HepG2 (cell line): ENCODE data around the gene SUPV3L1. TPM values are rescaled to one million over a fixed set of nuclear protein-coding genes. Genes with fewer than 3 reads are reported as not detected.

Experiments used
- ATAC-seq: fragments of 200-7000 bp; cut with Tn5 transposase; 3 replicates; pipeline ENCODE4 v1.9.1; 2020; ENCODE audit warnings: mild to moderate bottlenecking, moderate library complexity
- BruUV-seq: library from RNA; stranded (reverse); fragments of 400-500 nt; replicated peaks from 2 replicates; lab custom pipeline; 2021; lab: Mats Ljungman, UMichigan
- CTCF ChIA-PET: fragments of 300-600 bp; formaldehyde crosslinking; extraction: SDS; loops from one replicate; lab custom pipeline; 2021; ENCODE audit warnings: low total read pairs, inconsistent platforms, low intra/inter-chr PET ratio; lab: Yijun Ruan, JAX
- POLR2A ChIA-PET: fragments of 350-600 bp; sonication (Branson Sonifier 250); formaldehyde crosslinking; loops from one replicate; lab custom pipeline; 2020; ENCODE audit warnings: antibody characterized with exemption, inconsistent platforms; lab: Yijun Ruan, JAX
- DNase-seq: peaks from one replicate; pipeline ENCODE4 v3.0.0-alpha.2; 2015; ENCODE audit warnings: low spot score
- FAIRE-seq: peaks from 3 replicates; lab custom pipeline; 2011; peaks lifted over from hg19 to GRCh38; lab: Jason Lieb, UNC
- H2AFZ ChIP-seq: one replicate; pipeline ENCODE4 v1.6.1; 2011; ENCODE audit warnings: low read length, inconsistent platforms
- H3K27ac ChIP-seq: fragments of 300-600 bp; 3 replicates; pipeline ENCODE4 v1.8.0; 2011; ENCODE audit warnings: mixed run types, mild to moderate bottlenecking, mixed read lengths, low read length, inconsistent platforms; ENCODE audit not compliant: insufficient read depth; ENCODE audit errors: extremely low read length
- H3K27me3 ChIP-seq, 2 experiments: fragments of 200-600 bp in 1 of 2; 2 replicates in 1 of 2; 3 replicates in 1 of 2; pipeline versions ENCODE4 v1.6.0 to v1.8.0; 2011; ENCODE audit warnings: low read length in 2 of 2, mild to moderate bottlenecking in 2 of 2, moderate library complexity in 2 of 2, inconsistent platforms in 1 of 2; ENCODE audit not compliant: insufficient read depth in 2 of 2, control insufficient read depth in 1 of 2
- H3K36me3 ChIP-seq, 2 experiments: fragments of 200-600 bp in 1 of 2; replicated peaks in 1 of 2; 2 replicates in 1 of 2; 3 replicates in 1 of 2; pipeline versions ENCODE4 v1.5.1 to v1.8.0; 2011; ENCODE audit warnings: low read length in 2 of 2, inconsistent platforms in 1 of 2; ENCODE audit not compliant: insufficient read depth in 2 of 2, control insufficient read depth in 1 of 2
- H3K4me1 ChIP-seq: 2 replicates; pipeline ENCODE4 v1.5.1; 2012; ENCODE audit warnings: low read length, inconsistent platforms; ENCODE audit not compliant: insufficient read depth
- H3K4me2 ChIP-seq: 2 replicates; pipeline ENCODE4 v1.6.0; 2011; ENCODE audit warnings: low read depth, low read length, inconsistent platforms
- H3K4me3 ChIP-seq, 3 experiments: fragments of 200-600 bp in 1 of 3; sonication (generic), shearing (Covaris generic) in 1 of 3; replicated peaks in 1 of 3; 2 replicates each; pipeline ENCODE4 v1.5.1; 2011 to 2016; ENCODE audit warnings: low read length in 3 of 3, inconsistent platforms in 2 of 3, low read depth in 2 of 3, mild to moderate bottlenecking in 2 of 3, control low read depth in 1 of 3, mixed read lengths in 1 of 3; ENCODE audit not compliant: insufficient read depth in 1 of 3
- H3K79me2 ChIP-seq: one replicate; pipeline ENCODE4 v1.6.1; 2011; ENCODE audit warnings: low read length, inconsistent platforms; ENCODE audit not compliant: insufficient read depth
- H3K9ac ChIP-seq: 2 replicates; pipeline ENCODE4 v1.6.0; 2011; ENCODE audit warnings: mild to moderate bottlenecking, low read depth, low read length, inconsistent platforms; ENCODE audit not compliant: insufficient read depth
- H3K9me3 ChIP-seq: 2 replicates; pipeline ENCODE4 v1.5.1; 2012; ENCODE audit warnings: mild to moderate bottlenecking, low read length
- H4K20me1 ChIP-seq: 2 replicates; pipeline ENCODE4 v1.6.0; 2011; ENCODE audit warnings: inconsistent platforms, mild to moderate bottlenecking, low read length, moderate library complexity; ENCODE audit not compliant: insufficient read depth
- GABPB1 ChIP-seq: IDR thresholded peaks from 2 replicates; pipeline ENCODE4 v1.6.1; 2016; ENCODE audit warnings: mild to moderate bottlenecking, missing genetic modification reagents, moderate library complexity, missing compliant biosample characterization
- KDM3A ChIP-seq: IDR thresholded peaks from 2 replicates; pipeline ENCODE4 v1.6.1; 2018; ENCODE audit warnings: low read depth, missing compliant biosample characterization
- KMT2A ChIP-seq: sonication (generic); formaldehyde crosslinking; IDR thresholded peaks from 2 replicates; pipeline ENCODE4 v1.4.0; 2020; ENCODE audit warnings: missing genetic modification reagents
- MAFF ChIP-seq: IDR thresholded peaks from 2 replicates; pipeline ENCODE4 v1.6.1; 2011; ENCODE audit warnings: low read depth, low read length, improper control_type of control experiment
- MAFK ChIP-seq, 2 experiments: IDR thresholded peaks in 1 of 2; conservative IDR thresholded peaks in 1 of 2; 2 replicates each; pipeline ENCODE4 v1.6.1; 2011; ENCODE audit warnings: improper control_type of control experiment in 2 of 2, low read length in 2 of 2
- NR3C1 ChIP-seq: sonication (generic); formaldehyde crosslinking; IDR thresholded peaks from 2 replicates; pipeline ENCODE4 v1.4.0; 2020; ENCODE audit warnings: missing genetic modification reagents
- RORA ChIP-seq: sonication (generic); formaldehyde crosslinking; IDR thresholded peaks from 2 replicates; pipeline ENCODE4 v1.5.0; 2020; ENCODE audit warnings: mild to moderate bottlenecking, missing genetic modification reagents, moderate library complexity
- SMAD3 ChIP-seq: sonication (generic); formaldehyde crosslinking; IDR thresholded peaks from 2 replicates; pipeline ENCODE4 v1.4.0; 2020; ENCODE audit warnings: missing genetic modification reagents
- YY1 ChIP-seq: IDR thresholded peaks from 2 replicates; pipeline ENCODE4 v1.6.1; 2011; ENCODE audit warnings: low read length, low read depth, moderate library complexity, mild to moderate bottlenecking; ENCODE audit not compliant: insufficient read depth, insufficient replicate concordance
- ZC3H4 ChIP-seq: sonication (generic); formaldehyde crosslinking; IDR thresholded peaks from 2 replicates; pipeline ENCODE4 v1.4.0; 2020; ENCODE audit warnings: missing genetic modification reagents, borderline replicate concordance
- ZMAT3 ChIP-seq: sonication (generic); formaldehyde crosslinking; conservative IDR thresholded peaks from 2 replicates; pipeline ENCODE4 v1.7.0; 2021; ENCODE audit warnings: missing genetic modification reagents
- ZNF747 ChIP-seq: sonication (generic); formaldehyde crosslinking; IDR thresholded peaks from 2 replicates; pipeline ENCODE4 v1.8.1; 2023; ENCODE audit warnings: missing genetic modification reagents, mild to moderate bottlenecking, borderline replicate concordance
- WGBS: methylation state at CpG from one replicate; pipeline ENCODE4 v1.1.6; 2017; ENCODE audit warnings: low lambda C conversion rate; 5-methylcytosine and 5-hydroxymethylcytosine counted together
- in situ Hi-C: cut with HindIII; loops from 2 replicates; pipeline ENCODE4 v1.10.0; 2017; ENCODE audit warnings: low pct_unique_long_range_greater_than_20kb; ENCODE audit not compliant: extremely low pct_ligation_motif_present
- intact Hi-C: fragments of 100-400 bp; cut with micrococcal nuclease; formaldehyde crosslinking; loops from one replicate; pipeline ENCODE4 v1.10.0; 2022; ENCODE audit not compliant: unreplicated experiment
- polyA plus RNA-seq, 8 experiments: library from polyadenylated mRNA; depleted of rRNA in 3 of 8; stranded (reverse) in 7 of 8; unstranded in 1 of 8; fragments of >200 nt; fragmentation: Illumina TruSeq in 4 of 8; extraction: Trizol in 4 of 8; gene quantifications; 2 replicates each; pipeline versions ENCODE4 v1.2.1 to v1.2.3, GENCODE V29; 2011 to 2016; ENCODE audit warnings: low read depth in 4 of 8, missing spikeins in 1 of 8, mixed read lengths in 1 of 8; ENCODE audit not compliant: insufficient read depth in 1 of 8
- total RNA-seq, 5 experiments: library from RNA; depleted of rRNA; stranded (reverse); fragments of >200 nt; fragmentation: Illumina TruSeq; extraction: Trizol; gene quantifications; 2 replicates each; pipeline ENCODE4 v1.2.3, GENCODE V29; 2016; ENCODE audit warnings: low read depth in 1 of 5
- TF ChIP-seq, protein P1 (sequence below): sonication (generic); formaldehyde crosslinking; IDR thresholded peaks from 2 replicates; pipeline ENCODE4 v1.8.0; 2023; ENCODE audit warnings: mild to moderate bottlenecking, missing genetic modification reagents
- TF ChIP-seq, protein P2 (sequence below): sonication (generic); formaldehyde crosslinking; IDR thresholded peaks from 2 replicates; pipeline ENCODE4 v1.4.0; 2020; ENCODE audit warnings: mild to moderate bottlenecking, missing genetic modification reagents

Gene SUPV3L1
- total and polyA plus RNA-seq, 2 of the 13 experiments (the other 11 are each of a cell fraction or from before 2014, with no cell fraction given): 28.8 to 45.7 TPM

DNA sequence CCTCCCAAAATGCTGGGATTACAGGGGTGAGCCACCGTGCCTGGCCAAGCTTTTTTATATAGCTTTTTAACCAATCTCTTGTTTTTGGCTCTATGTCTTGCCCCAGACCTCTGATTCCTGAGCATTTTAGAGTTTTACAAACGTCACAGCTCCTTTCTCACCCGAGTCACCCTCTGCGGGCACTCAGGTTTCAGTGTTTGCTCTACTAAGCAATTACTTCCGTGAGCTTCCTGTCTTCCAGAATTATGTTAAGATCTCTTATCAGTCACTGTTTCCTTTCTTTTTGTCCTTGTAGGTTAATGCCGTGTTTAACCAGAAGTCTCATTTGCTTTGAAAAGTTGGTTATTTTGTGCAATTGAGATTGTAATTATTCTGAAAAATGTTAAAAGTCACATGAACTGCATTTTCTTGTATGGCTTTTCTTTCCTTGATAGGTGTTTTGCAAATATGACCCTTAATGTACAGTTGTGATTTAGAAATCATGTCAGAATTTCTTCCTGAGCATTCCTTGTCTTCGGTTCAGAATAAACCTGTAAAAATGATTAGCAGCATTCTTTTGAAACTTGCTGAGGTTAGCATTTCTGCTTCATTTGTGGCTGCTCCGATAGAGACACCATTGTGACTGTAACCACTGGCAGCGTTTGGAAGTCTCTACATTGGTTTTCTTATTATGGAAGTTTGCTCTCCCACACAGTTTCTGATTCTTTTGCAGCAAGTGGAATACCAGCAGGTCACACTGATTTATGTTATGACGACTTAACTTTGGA is 35.6 kb downstream of the SUPV3L1 start:
- H3K27me3 ChIP-seq: no peaks in the 10 kb centered on the region
- H2AFZ ChIP-seq: peak overlapping the region; percentile 56
- H3K36me3 ChIP-seq: no peaks in the 10 kb centered on the region
- H3K9ac ChIP-seq: no peak overlapping the region
- in situ Hi-C loops (no loop called here), intact Hi-C loops (no loop called here)
- H3K27ac ChIP-seq: no peak overlapping the region
- TF ChIP-seq, protein P1, sequence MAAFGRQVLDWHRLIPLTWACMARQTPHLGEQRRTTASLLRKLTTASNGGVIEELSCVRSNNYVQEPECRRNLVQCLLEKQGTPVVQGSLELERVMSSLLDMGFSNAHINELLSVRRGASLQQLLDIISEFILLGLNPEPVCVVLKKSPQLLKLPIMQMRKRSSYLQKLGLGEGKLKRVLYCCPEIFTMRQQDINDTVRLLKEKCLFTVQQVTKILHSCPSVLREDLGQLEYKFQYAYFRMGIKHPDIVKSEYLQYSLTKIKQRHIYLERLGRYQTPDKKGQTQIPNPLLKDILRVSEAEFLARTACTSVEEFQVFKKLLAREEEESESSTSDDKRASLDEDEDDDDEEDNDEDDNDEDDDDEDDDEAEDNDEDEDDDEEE (CRISPR knock-in tag): no peak
- TF ChIP-seq MAFK (conservative IDR thresholded peaks at IDR 0.05 in 1 of 2, IDR thresholded peaks at IDR 0.05 in 1 of 2; ENCODE audit: low read length in 2 of 2): peak; percentile 98
- TF ChIP-seq MAFF: peak; percentile 98
- ATAC-seq (no peak), DNase-seq (no peak), FAIRE-seq (no peak)
- peak overlapping the region in 2 of 3 experiments; percentile 7 to 42; a peak in 3 of 6 replicates for H3K4me3 ChIP-seq
- H3K4me1 ChIP-seq: peaks cover 59% of the 10 kb centered on the region
- no peaks in the 10 kb centered on the region for H3K9me3 ChIP-seq
- no peaks in the 10 kb centered on the region for H3K79me2 ChIP-seq
- peak overlapping the region; percentile 58 for H3K4me2 ChIP-seq
- BruUV-seq: no TSS peak
- CTCF ChIA-PET: no interaction called here
- POLR2A ChIA-PET: interaction anchor here (0.6 to 1.2 kb wide), 2 partner anchors 193 to 214 kb away, joined by 3 read pairs; no protein-coding TSS in a partner anchor
- WGBS: 15% methylated on average over 10 of the region's 10 CpGs
- H4K20me1 ChIP-seq: no peaks in the 10 kb centered on the region

DNA sequence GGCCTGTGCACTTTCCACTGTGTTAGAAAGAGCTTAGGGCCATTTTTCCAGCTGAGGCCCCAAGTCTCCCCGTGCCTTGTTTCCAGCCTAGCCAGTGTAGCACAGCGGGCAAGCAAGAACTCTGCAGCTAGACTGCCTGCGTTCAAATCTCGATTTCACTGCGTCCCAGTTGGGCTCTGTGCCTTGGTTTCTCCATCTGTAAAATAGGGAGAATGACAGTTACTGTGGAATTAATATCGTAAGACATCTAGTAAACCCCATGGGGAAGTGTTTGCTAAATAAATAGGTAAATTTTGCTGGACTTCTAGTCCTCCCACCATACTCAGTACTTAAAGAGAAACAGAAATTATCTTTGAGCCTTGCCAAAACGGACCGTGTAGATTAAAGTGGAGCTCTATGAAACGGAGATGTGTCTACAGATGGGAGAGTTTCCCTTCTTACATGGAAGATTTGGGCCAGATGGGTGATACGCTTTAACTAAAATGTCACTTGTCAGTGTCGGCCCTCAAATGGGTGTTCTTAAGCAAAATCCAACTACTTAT is 36.6 kb downstream of the SUPV3L1 start:
- no peaks in the 10 kb centered on the region for H4K20me1 ChIP-seq
- H3K4me3 ChIP-seq: no peak overlapping the region
- H3K27me3 ChIP-seq: no peaks in the 10 kb centered on the region; a peak in 1 of 5 replicates
- no peak overlapping the region for H3K9ac ChIP-seq
- H3K4me1 ChIP-seq: peaks cover 68% of the 10 kb centered on the region
- no peak overlapping the region for H3K27ac ChIP-seq
- 61% methylated on average over 11 of the region's 11 CpGs for WGBS
- H3K36me3 ChIP-seq: no peaks in the 10 kb centered on the region
- TF ChIP-seq GABPB1 (CRISPR knock-in tag) (no peak), NR3C1 (CRISPR knock-in tag) (no peak), KDM3A (CRISPR knock-in tag) (no peak), RORA (CRISPR knock-in tag) (no peak), ZMAT3 (CRISPR knock-in tag) (no peak), YY1 (no peak), SMAD3 (CRISPR knock-in tag) (no peak), ZNF747 (CRISPR knock-in tag) (no peak), KMT2A (CRISPR knock-in tag) (no peak), ZC3H4 (CRISPR knock-in tag) (no peak)
- TF ChIP-seq, protein P2, sequence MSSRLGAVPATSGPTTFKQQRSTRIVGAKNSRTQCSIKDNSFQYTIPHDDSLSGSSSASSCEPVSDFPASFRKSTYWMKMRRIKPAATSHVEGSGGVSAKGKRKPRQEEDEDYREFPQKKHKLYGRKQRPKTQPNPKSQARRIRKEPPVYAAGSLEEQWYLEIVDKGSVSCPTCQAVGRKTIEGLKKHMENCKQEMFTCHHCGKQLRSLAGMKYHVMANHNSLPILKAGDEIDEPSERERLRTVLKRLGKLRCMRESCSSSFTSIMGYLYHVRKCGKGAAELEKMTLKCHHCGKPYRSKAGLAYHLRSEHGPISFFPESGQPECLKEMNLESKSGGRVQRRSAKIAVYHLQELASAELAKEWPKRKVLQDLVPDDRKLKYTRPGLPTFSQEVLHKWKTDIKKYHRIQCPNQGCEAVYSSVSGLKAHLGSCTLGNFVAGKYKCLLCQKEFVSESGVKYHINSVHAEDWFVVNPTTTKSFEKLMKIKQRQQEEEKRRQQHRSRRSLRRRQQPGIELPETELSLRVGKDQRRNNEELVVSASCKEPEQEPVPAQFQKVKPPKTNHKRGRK (CRISPR knock-in tag): no peak
- no TSS peak for BruUV-seq
- no peak for ATAC-seq
- FAIRE-seq: no peak
- POLR2A ChIA-PET: interaction anchor here (1.2 kb wide), 1 partner anchor 192 kb away, joined by 3 read pairs; no protein-coding TSS in a partner anchor
- H3K4me2 ChIP-seq: no peak overlapping the region
- in situ Hi-C loops: no loop called here
- no peak overlapping the region for H2AFZ ChIP-seq
- CTCF ChIA-PET: no interaction called here
- H3K9me3 ChIP-seq: no peaks in the 10 kb centered on the region
- DNase-seq: no peak
- intact Hi-C loops: no loop called here
- H3K79me2 ChIP-seq: peaks cover 3% of the 10 kb centered on the region
